ENCODE measurements around the gene VWA2. TPM values are rescaled to one million over a fixed set of nuclear protein-coding genes. Genes with fewer than 3 reads are reported as not detected.

VWA2 gene
- total RNA-seq, 1 experiment from 2014 or later = not detected

DNA sequence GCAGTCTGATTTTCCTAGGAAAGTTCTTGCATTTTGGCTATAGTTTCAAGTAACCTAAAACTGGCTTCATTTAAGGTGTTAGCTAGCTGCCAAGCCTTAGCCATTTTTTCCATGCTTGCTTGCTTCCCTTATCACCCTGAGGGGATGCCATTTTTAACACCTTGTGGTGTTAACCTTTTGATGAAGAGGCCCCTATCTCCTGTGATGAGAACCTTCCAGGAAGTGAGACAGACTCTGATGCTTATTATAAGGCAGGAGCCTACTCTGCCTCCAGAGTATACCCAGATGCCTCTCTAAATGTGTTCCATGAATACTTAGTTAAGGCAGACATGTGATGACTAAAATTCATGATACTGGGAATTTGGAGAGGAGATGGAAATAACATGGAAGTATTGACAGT is 4.9 kb upstream of the VWA2 start:
- no peak overlapping the region for H3K27ac ChIP-seq (ENCODE audit: low read length)
- H3K36me3 ChIP-seq (ENCODE audit: insufficient read depth, low read length) = no peaks in the 10 kb centered on the region
- H3K9me2 ChIP-seq (replicated peaks; ENCODE audit: insufficient read depth, low read length) = no peaks in the 10 kb centered on the region
- no peak overlapping the region for H2AFZ ChIP-seq (ENCODE audit: low read length)
- no peaks in the 10 kb centered on the region for H3K9me3 ChIP-seq (ENCODE audit: low read length)
- H3K4me1 ChIP-seq (ENCODE audit: low read length) = no peaks in the 10 kb centered on the region
- no peak overlapping the region for H3K4me3 ChIP-seq (ENCODE audit: low read length)
- no peak for DNase-seq
- H4K20me1 ChIP-seq (ENCODE audit: insufficient read depth, low read depth, low read length) = no peaks in the 10 kb centered on the region
- no peaks in the 10 kb centered on the region for H3K79me2 ChIP-seq (ENCODE audit: low read length)
- no peak overlapping the region for H3K9ac ChIP-seq (ENCODE audit: low read length)
- no peak overlapping the region for H3K4me2 ChIP-seq (ENCODE audit: low read depth, low read length, poor library complexity, severe bottlenecking)
- no peaks in the 10 kb centered on the region for H3K27me3 ChIP-seq (ENCODE audit: low read length)

DNA sequence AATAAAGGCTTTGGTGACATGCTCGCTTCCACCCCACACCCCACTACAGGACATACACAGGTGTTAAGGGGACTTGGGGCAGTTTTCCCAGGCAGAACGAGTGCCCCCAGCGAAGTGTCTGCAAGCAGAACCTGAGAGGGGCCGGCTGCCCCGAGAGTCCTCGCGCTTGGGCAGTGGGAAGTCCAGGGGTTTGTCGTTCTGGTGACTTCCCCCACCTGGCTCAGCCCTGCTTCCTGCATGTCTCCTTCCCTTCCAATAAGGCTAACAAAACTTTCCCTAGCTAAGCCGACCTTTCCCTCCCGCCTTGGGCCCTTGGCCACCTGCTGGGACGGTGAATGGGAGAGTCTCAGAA is 916 bp downstream of the VWA2 start:
- no peaks in the 10 kb centered on the region for H3K79me2 ChIP-seq (ENCODE audit: low read length)
- no peaks in the 10 kb centered on the region for H3K4me1 ChIP-seq (ENCODE audit: low read length)
- H3K9me2 ChIP-seq (replicated peaks; ENCODE audit: insufficient read depth, low read length) = no peaks in the 10 kb centered on the region
- H2AFZ ChIP-seq (ENCODE audit: low read length) = no peak overlapping the region
- no peaks in the 10 kb centered on the region for H4K20me1 ChIP-seq (ENCODE audit: insufficient read depth, low read depth, low read length)
- no peak overlapping the region for H3K4me2 ChIP-seq (ENCODE audit: low read depth, low read length, poor library complexity, severe bottlenecking)
- H3K27ac ChIP-seq (ENCODE audit: low read length) = no peak overlapping the region
- DNase-seq = no peak
- H3K4me3 ChIP-seq (ENCODE audit: low read length) = no peak overlapping the region
- H3K36me3 ChIP-seq (ENCODE audit: insufficient read depth, low read length) = no peaks in the 10 kb centered on the region
- no peaks in the 10 kb centered on the region for H3K27me3 ChIP-seq (ENCODE audit: low read length)
- no peaks in the 10 kb centered on the region for H3K9me3 ChIP-seq (ENCODE audit: low read length)
- H3K9ac ChIP-seq (ENCODE audit: low read length) = no peak overlapping the region

DNA sequence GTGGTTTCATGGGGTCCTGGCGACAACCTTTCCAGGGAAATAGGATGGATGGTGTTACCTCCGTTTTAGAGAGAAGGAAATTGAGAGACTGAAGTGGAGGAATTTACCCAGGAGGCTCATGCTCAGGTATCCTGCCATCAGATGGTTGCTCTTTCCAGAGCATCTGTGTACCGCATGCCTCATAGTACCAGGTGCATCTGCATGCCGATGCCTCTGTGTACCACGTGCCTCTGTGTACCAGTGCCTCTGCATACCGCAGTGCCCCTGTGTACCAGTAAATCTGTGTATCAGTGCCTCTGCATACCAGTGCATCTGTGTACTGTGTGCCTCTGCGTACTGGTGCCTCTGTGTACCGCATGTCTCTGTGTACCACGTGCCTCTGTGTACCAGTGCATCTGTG is 3.2 kb downstream of the VWA2 start:
- Histone ChIP-seq H3K27me3 (ENCODE audit: low read length) (no peaks in the 10 kb centered on the region), H3K4me1 (ENCODE audit: low read length) (no peaks in the 10 kb centered on the region), H3K36me3 (ENCODE audit: insufficient read depth, low read length) (no peaks in the 10 kb centered on the region)

DNA sequence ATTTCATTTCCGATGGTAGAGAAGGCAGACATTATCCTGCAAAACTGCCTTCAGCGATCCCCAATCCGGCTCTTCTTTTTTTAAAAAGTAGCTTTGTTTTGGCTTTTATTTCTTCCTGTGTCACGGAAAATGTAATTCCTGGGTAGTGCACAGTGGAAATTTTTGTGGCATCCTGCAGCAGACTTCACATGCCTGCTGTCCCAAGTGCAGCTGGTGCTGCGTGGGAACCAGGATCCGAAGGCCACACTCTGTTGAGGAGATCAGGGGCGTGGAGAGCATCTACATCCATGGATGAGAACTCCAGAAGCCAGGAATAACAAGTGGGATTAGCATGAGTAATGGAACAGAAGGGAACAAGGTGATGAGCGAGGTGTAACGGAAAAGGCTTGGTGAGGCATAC is 4.6 kb downstream of the VWA2 start:
- Histone ChIP-seq H3K9me3 (ENCODE audit: low read length) (no peaks in the 10 kb centered on the region), H3K27ac (ENCODE audit: low read length) (no peak overlapping the region), H3K9ac (ENCODE audit: low read length) (no peak overlapping the region), H3K4me2 (ENCODE audit: low read depth, low read length, poor library complexity, severe bottlenecking) (no peak overlapping the region), H3K36me3 (ENCODE audit: insufficient read depth, low read length) (no peaks in the 10 kb centered on the region), H3K9me2 (replicated peaks; ENCODE audit: insufficient read depth, low read length) (no peaks in the 10 kb centered on the region), H3K79me2 (ENCODE audit: low read length) (no peaks in the 10 kb centered on the region), H3K4me1 (ENCODE audit: low read length) (no peaks in the 10 kb centered on the region), H3K4me3 (ENCODE audit: low read length) (no peak overlapping the region), H4K20me1 (ENCODE audit: insufficient read depth, low read depth, low read length) (no peaks in the 10 kb centered on the region), H3K27me3 (ENCODE audit: low read length) (no peaks in the 10 kb centered on the region), H2AFZ (ENCODE audit: low read length) (no peak overlapping the region)
- DNase-seq = no peak

More for the DNA sequence above, 3.2 kb downstream of the VWA2 start:
- H3K9ac ChIP-seq (ENCODE audit: low read length) = no peak overlapping the region
- H4K20me1 ChIP-seq (ENCODE audit: insufficient read depth, low read depth, low read length) = no peaks in the 10 kb centered on the region
- no peak overlapping the region for H3K4me3 ChIP-seq (ENCODE audit: low read length)
- H3K27ac ChIP-seq (ENCODE audit: low read length) = no peak overlapping the region
- no peak for DNase-seq
- no peaks in the 10 kb centered on the region for H3K79me2 ChIP-seq (ENCODE audit: low read length)
- H2AFZ ChIP-seq (ENCODE audit: low read length) = no peak overlapping the region
- H3K9me3 ChIP-seq (ENCODE audit: low read length) = no peaks in the 10 kb centered on the region
- no peaks in the 10 kb centered on the region for H3K9me2 ChIP-seq (replicated peaks; ENCODE audit: insufficient read depth, low read length)
- no peak overlapping the region for H3K4me2 ChIP-seq (ENCODE audit: low read depth, low read length, poor library complexity, severe bottlenecking)

DNA sequence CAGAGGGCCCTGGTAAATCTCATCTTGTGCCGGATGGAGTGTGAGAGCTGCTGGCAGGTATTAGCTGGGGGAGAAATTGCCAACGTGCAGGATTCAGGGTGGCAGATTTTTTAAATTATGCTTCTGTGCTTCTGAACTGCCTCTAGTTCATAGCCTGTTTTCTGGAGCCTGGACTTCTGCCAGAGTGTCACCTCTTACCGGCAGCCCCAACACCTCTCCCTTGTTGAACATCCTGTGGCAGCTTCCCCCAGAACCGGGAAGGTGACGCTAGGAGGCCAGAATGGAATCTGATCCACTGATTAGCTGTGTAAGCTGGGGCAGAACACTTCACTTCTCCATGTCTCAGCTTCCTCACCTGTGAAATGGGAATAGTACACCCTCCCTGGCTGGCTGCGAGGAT is 5.1 kb downstream of the VWA2 start:
- no peak overlapping the region for H3K4me2 ChIP-seq (ENCODE audit: low read depth, low read length, poor library complexity, severe bottlenecking)
- H3K4me3 ChIP-seq (ENCODE audit: low read length) = no peak overlapping the region
- no peak overlapping the region for H2AFZ ChIP-seq (ENCODE audit: low read length)
- H3K9me3 ChIP-seq (ENCODE audit: low read length) = no peaks in the 10 kb centered on the region
- H3K4me1 ChIP-seq (ENCODE audit: low read length) = no peaks in the 10 kb centered on the region
- DNase-seq = no peak
- no peak overlapping the region for H3K27ac ChIP-seq (ENCODE audit: low read length)
- H3K9me2 ChIP-seq (replicated peaks; ENCODE audit: insufficient read depth, low read length) = no peaks in the 10 kb centered on the region
- no peaks in the 10 kb centered on the region for H4K20me1 ChIP-seq (ENCODE audit: insufficient read depth, low read depth, low read length)
- no peaks in the 10 kb centered on the region for H3K79me2 ChIP-seq (ENCODE audit: low read length)
- no peak overlapping the region for H3K9ac ChIP-seq (ENCODE audit: low read length)
- no peaks in the 10 kb centered on the region for H3K36me3 ChIP-seq (ENCODE audit: insufficient read depth, low read length)
- H3K27me3 ChIP-seq (ENCODE audit: low read length) = no peaks in the 10 kb centered on the region

DNA sequence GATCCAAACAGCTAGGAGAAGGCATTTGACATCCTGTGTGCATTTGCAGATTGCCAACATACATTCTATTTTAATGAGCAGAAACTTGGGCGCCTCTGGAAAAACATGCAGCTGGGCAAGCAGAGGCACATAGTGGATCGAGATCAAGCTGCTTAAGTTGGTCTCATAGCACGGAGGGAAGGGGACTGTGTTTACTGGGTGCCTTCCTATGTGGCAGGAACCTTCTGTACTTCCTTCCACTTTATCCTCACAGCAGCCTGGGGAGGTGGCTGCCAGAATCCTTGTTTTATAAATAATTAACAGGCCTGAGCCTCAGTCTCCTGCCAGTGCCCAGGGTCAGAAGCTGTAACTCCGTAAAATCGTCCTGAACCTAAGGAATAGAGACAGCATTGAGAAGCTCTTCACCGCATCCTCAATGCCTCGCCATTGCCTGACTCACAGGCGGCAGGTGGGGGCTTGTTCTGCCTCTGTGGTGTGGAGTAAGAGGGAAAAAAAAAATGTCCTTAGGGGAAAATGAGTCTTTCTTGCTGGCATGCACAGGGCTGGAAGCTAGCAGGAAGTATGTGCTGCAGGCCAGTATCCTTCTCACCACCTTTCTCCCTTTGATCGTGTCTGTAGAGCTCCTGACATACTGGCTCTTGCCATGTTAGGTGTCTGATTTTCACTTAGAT is 6.2 kb downstream of the VWA2 start:
- Histone ChIP-seq H3K27ac (ENCODE audit: low read length) (no peak overlapping the region), H3K36me3 (ENCODE audit: insufficient read depth, low read length) (no peaks in the 10 kb centered on the region), H3K9ac (ENCODE audit: low read length) (no peak overlapping the region), H3K79me2 (ENCODE audit: low read length) (no peaks in the 10 kb centered on the region), H3K4me1 (ENCODE audit: low read length) (no peaks in the 10 kb centered on the region), H3K4me2 (ENCODE audit: low read depth, low read length, poor library complexity, severe bottlenecking) (no peak overlapping the region), H3K27me3 (ENCODE audit: low read length) (no peaks in the 10 kb centered on the region), H2AFZ (ENCODE audit: low read length) (no peak overlapping the region), H3K9me3 (ENCODE audit: low read length) (no peaks in the 10 kb centered on the region), H3K4me3 (ENCODE audit: low read length) (no peak overlapping the region), H3K9me2 (replicated peaks; ENCODE audit: insufficient read depth, low read length) (no peaks in the 10 kb centered on the region), H4K20me1 (ENCODE audit: insufficient read depth, low read depth, low read length) (no peaks in the 10 kb centered on the region)
- no peak for DNase-seq

DNA sequence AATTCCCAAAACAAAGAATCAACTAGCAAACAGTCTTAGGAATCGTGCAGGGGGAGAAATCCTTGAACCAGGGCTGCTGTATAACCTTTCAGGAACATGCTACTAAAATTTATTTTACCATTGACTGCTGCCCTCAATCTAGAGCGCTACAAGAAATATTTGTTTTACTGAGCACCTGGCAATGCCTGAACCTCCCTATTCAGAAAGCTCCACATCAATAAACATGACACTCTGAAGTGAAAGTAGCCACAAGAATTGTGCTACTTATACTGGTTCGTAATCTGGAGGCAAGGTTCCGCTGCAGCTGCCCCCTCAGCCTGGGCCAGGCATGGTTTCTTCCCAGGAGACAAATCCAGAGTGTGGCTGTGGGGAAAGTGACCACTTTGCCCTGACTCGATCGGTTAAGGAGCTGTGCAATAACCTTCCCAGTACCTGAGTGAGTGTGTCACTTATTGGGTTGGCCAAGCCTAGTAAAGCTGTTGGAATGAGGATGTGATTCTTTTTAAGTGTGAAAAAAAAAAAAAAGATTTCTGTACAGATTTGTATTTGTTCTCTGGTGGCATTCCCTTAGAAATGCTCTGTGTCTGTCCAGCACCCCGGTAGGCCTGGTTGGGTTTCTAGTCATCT is 7.7 kb downstream of the VWA2 start:
- no peak overlapping the region for H3K4me3 ChIP-seq (ENCODE audit: low read length)
- no peaks in the 10 kb centered on the region for H3K79me2 ChIP-seq (ENCODE audit: low read length)
- no peaks in the 10 kb centered on the region for H3K27me3 ChIP-seq (ENCODE audit: low read length)
- no peaks in the 10 kb centered on the region for H4K20me1 ChIP-seq (ENCODE audit: insufficient read depth, low read depth, low read length)
- H3K36me3 ChIP-seq (ENCODE audit: insufficient read depth, low read length) = no peaks in the 10 kb centered on the region
- DNase-seq = no peak
- H3K4me2 ChIP-seq (ENCODE audit: low read depth, low read length, poor library complexity, severe bottlenecking) = peak overlapping the region; percentile 13
- H2AFZ ChIP-seq (ENCODE audit: low read length) = no peak overlapping the region
- no peaks in the 10 kb centered on the region for H3K9me3 ChIP-seq (ENCODE audit: low read length)
- H3K9me2 ChIP-seq (replicated peaks; ENCODE audit: insufficient read depth, low read length) = no peaks in the 10 kb centered on the region
- no peak overlapping the region for H3K27ac ChIP-seq (ENCODE audit: low read length)
- no peaks in the 10 kb centered on the region for H3K4me1 ChIP-seq (ENCODE audit: low read length)
- H3K9ac ChIP-seq (ENCODE audit: low read length) = no peak overlapping the region

DNA sequence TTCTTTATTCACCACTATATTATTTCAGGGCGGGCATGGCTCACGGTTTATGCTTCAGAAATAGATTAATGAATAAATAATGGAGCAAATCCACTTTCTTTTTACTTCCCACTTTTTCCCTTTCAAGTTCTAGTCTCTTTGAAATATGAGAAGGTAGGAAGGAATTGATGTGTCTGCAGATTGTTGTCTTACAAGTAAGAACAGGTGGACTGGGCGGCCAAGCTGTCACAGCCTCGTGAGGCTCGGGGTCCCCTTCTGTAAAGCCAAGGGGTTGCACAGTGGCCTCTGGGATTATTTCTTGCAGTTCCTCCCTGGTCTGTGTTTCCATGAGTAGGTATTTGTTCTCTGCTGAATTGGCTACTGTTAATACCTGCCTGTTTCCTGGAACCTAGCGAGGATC is 11.2 kb downstream of the VWA2 start:
- H2AFZ ChIP-seq (ENCODE audit: low read length) = no peak overlapping the region
- no peaks in the 10 kb centered on the region for H3K4me1 ChIP-seq (ENCODE audit: low read length)
- H3K9me2 ChIP-seq (replicated peaks; ENCODE audit: insufficient read depth, low read length) = no peaks in the 10 kb centered on the region
- H3K36me3 ChIP-seq (ENCODE audit: insufficient read depth, low read length) = no peaks in the 10 kb centered on the region
- no peaks in the 10 kb centered on the region for H3K27me3 ChIP-seq (ENCODE audit: low read length)
- no peak overlapping the region for H3K4me2 ChIP-seq (ENCODE audit: low read depth, low read length, poor library complexity, severe bottlenecking)
- no peaks in the 10 kb centered on the region for H3K79me2 ChIP-seq (ENCODE audit: low read length)
- no peak overlapping the region for H3K27ac ChIP-seq (ENCODE audit: low read length)
- no peak for DNase-seq
- H3K9me3 ChIP-seq (ENCODE audit: low read length) = no peaks in the 10 kb centered on the region
- no peak overlapping the region for H3K9ac ChIP-seq (ENCODE audit: low read length)
- H4K20me1 ChIP-seq (ENCODE audit: insufficient read depth, low read depth, low read length) = no peaks in the 10 kb centered on the region
- H3K4me3 ChIP-seq (ENCODE audit: low read length) = no peak overlapping the region

All from Karpas-422 (cell line).